OCI-LY1 (cell line): ENCODE data around the gene VOPP1.

Source experiments
- H2AFZ ChIP-seq: fragments of 200-600 bp; sonication (generic), shearing (Covaris generic); 2 replicates; pipeline ENCODE4 v1.6.0; 2014; ENCODE audit warnings: antibody characterized with exemption, mild to moderate bottlenecking, low read length
- H3F3A ChIP-seq: fragments of 200-600 bp; sonication (generic), shearing (Covaris generic); 2 replicates; pipeline ENCODE4 v1.6.0; 2014; ENCODE audit warnings: mild to moderate bottlenecking, antibody characterized with exemption, low read length, moderate library complexity; ENCODE audit not compliant: insufficient read depth
- H3K27ac ChIP-seq: fragments of 200-600 bp; sonication (generic); 2 replicates; pipeline ENCODE4 v1.5.1; 2014; ENCODE audit warnings: low read length, mixed run types, mild to moderate bottlenecking, low read depth; ENCODE audit not compliant: poor library complexity, severe bottlenecking
- H3K27me3 ChIP-seq: fragments of 200-600 bp; sonication (generic); 2 replicates; pipeline ENCODE4 v1.6.0; 2014; ENCODE audit warnings: antibody characterized with exemption, mild to moderate bottlenecking, low read length, moderate library complexity; ENCODE audit not compliant: insufficient read depth
- H3K36me3 ChIP-seq: fragments of 200-600 bp; sonication (generic); 2 replicates; pipeline ENCODE4 v1.6.1; 2014; ENCODE audit warnings: mild to moderate bottlenecking, antibody characterized with exemption, low read length, moderate library complexity, mixed read lengths; ENCODE audit not compliant: insufficient read depth
- H3K4me1 ChIP-seq: fragments of 200-600 bp; sonication (generic); 2 replicates; pipeline ENCODE4 v1.5.1; 2014; ENCODE audit warnings: mild to moderate bottlenecking, low read length, moderate library complexity; ENCODE audit not compliant: insufficient read depth, severe bottlenecking
- H3K4me2 ChIP-seq: fragments of 200-600 bp; sonication (generic), shearing (Covaris generic); 2 replicates; pipeline ENCODE4 v1.6.1; 2014; ENCODE audit warnings: low read length
- H3K4me3 ChIP-seq: fragments of 200-600 bp; sonication (generic); 2 replicates; pipeline ENCODE4 v1.5.1; 2014; ENCODE audit warnings: low read length, low read depth, mild to moderate bottlenecking, mixed read lengths; ENCODE audit not compliant: poor library complexity, severe bottlenecking
- H3K79me2 ChIP-seq: fragments of 200-600 bp; shearing (Covaris generic); 2 replicates; pipeline ENCODE4 v1.6.1; 2016; ENCODE audit warnings: mixed run types, low read length, mixed read lengths; ENCODE audit not compliant: insufficient read depth
- H3K9ac ChIP-seq: fragments of 200-600 bp; sonication (generic), shearing (Covaris generic); 2 replicates; pipeline ENCODE4 v1.6.1; 2014; ENCODE audit warnings: mild to moderate bottlenecking, low read length, mixed read lengths
- H3K9me2 ChIP-seq: fragments of 200-600 bp; sonication (generic), shearing (Covaris generic); 2 replicates; pipeline ENCODE4 v1.6.1; 2014; ENCODE audit warnings: low read depth, mild to moderate bottlenecking, low read length, mixed read lengths
- H3K9me3 ChIP-seq: fragments of 200-600 bp; shearing (Covaris generic); 2 replicates; pipeline ENCODE4 v1.6.1; 2014; ENCODE audit warnings: low read length, mixed read lengths
- H4K20me1 ChIP-seq: fragments of 200-600 bp; sonication (generic), shearing (Covaris generic); 2 replicates; pipeline ENCODE4 v1.6.0; 2016; ENCODE audit warnings: mild to moderate bottlenecking, low read length; ENCODE audit not compliant: insufficient read depth
- CTCF ChIP-seq: fragments of 200-600 bp; sonication (generic), shearing (Covaris generic); IDR thresholded peaks from 2 replicates; pipeline ENCODE4 v1.5.1; 2017; ENCODE audit warnings: mild to moderate bottlenecking, antibody characterized with exemption, low read length, moderate library complexity, mixed read lengths
- EZH2 ChIP-seq: fragments of 200-600 bp; sonication (generic), shearing (Covaris generic); IDR thresholded peaks from 2 replicates; pipeline ENCODE4 v1.8.0; 2017; ENCODE audit warnings: borderline replicate concordance, mixed run types, mild to moderate bottlenecking, antibody characterized with exemption, low read length, moderate library complexity, mixed read lengths

Gene VOPP1

GRCh38 chr7:55533050-55533728 is 39.1 kb downstream of the VOPP1 start:
- peaks cover 17% of the 10 kb centered on the region for H3K36me3 ChIP-seq
- no peak for TF ChIP-seq CTCF
- TF ChIP-seq EZH2 = no peak
- peak overlapping the region; percentile 100 for H3K27ac ChIP-seq
- peaks cover 53% of the 10 kb centered on the region for H3K79me2 ChIP-seq
- H3K9ac ChIP-seq = peak overlapping the region; percentile 75
- no peaks in the 10 kb centered on the region for H3K9me3 ChIP-seq
- H2AFZ ChIP-seq = no peak overlapping the region
- H3K27me3 ChIP-seq = no peaks in the 10 kb centered on the region
- peaks cover 90% of the 10 kb centered on the region for H3K4me1 ChIP-seq
- H3K4me3 ChIP-seq = peak overlapping the region; percentile 40
- no peaks in the 10 kb centered on the region for H3K9me2 ChIP-seq
- H3F3A ChIP-seq = peaks cover 23% of the 10 kb centered on the region
- H4K20me1 ChIP-seq = no peaks in the 10 kb centered on the region
- H3K4me2 ChIP-seq = peak overlapping the region; percentile 72

DNA sequence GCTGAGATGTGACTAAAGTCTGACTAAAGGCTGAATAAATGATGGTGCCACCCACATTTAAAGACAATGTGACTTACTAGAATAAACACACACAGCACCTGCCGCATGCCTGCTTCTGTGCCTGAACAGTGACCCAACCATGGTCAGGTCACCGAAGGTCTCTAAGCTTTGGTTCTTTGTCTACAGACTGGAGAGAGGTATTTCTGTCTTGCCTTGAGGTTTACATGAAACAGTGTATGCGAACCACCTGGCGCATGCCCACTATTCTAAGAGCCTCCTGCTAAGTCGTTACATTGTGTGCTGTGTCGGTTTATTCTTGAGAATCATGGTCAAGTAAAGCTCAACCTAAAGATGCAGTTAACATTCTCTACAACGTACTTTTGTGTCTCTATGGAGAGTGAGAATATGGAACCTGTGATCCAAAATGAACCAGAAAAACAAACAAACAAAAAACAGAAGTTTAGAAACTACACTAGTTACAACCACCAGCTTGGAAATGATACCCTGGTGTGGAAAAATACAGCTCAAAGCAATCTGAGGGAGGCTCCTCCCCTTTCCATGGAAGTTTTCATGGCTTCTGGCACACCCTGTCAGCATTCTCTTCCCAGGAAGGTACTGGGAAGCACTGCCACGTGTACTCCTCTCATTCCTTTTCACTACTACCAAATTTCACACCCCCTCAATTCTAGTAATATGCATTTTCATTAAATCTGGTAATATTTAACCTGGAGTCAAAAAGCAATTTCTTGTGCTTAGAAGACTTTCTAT is 40.0 kb downstream of the VOPP1 start:
- Histone ChIP-seq H3F3A (peaks cover 23% of the 10 kb centered on the region), H3K9me2 (no peaks in the 10 kb centered on the region), H3K36me3 (peaks cover 17% of the 10 kb centered on the region), H3K9ac (peak overlapping the region; percentile 71), H3K4me3 (peak overlapping the region; percentile 33), H3K27ac (peak overlapping the region; percentile 100), H2AFZ (no peak overlapping the region), H4K20me1 (no peaks in the 10 kb centered on the region), H3K9me3 (no peaks in the 10 kb centered on the region), H3K27me3 (no peaks in the 10 kb centered on the region), H3K4me2 (peak overlapping the region; percentile 72), H3K4me1 (peaks cover 90% of the 10 kb centered on the region), H3K79me2 (peaks cover 53% of the 10 kb centered on the region)
- no peak for TF ChIP-seq EZH2
- TF ChIP-seq CTCF = no peak

- peak overlapping the region; percentile 71 for H3K9ac ChIP-seq
- H3K9me2 ChIP-seq = no peaks in the 10 kb centered on the region
- TF ChIP-seq EZH2 (no peak), CTCF (no peak)
- H2AFZ ChIP-seq = no peak overlapping the region
- no peaks in the 10 kb centered on the region for H3K9me3 ChIP-seq
- peak overlapping the region; percentile 72 for H3K4me2 ChIP-seq
- H3K27me3 ChIP-seq = no peaks in the 10 kb centered on the region
- no peaks in the 10 kb centered on the region for H4K20me1 ChIP-seq
- H3F3A ChIP-seq = peaks cover 23% of the 10 kb centered on the region
- peak overlapping the region; percentile 33 for H3K4me3 ChIP-seq
- peaks cover 90% of the 10 kb centered on the region for H3K4me1 ChIP-seq
- H3K36me3 ChIP-seq = peaks cover 17% of the 10 kb centered on the region
- peaks cover 54% of the 10 kb centered on the region for H3K79me2 ChIP-seq
- H3K27ac ChIP-seq = peak overlapping the region; percentile 100
These were observed 40.8 kb downstream of the VOPP1 start for GRCh38 chr7:55531536-55531935.
